CD14-positive monocyte (primary cell): ENCODE results near the gene TMEM37. TPM values are rescaled to one million over a fixed set of nuclear protein-coding genes. Genes with fewer than 3 reads are reported as not detected.

Experiments used
- DNase-seq, 3 donors: peaks; one replicate each; pipeline ENCODE4 v3.0.0-alpha.2; 2011 to 2022
- H2AFZ ChIP-seq: 2 replicates; pipeline ENCODE4 v1.6.0; 2012; ENCODE audit warnings: mild to moderate bottlenecking, low read depth, low read length, inconsistent platforms; ENCODE audit not compliant: insufficient read depth, poor library complexity, severe bottlenecking
- H3K27ac ChIP-seq, 2 donors: 1 replicate in 1 of 2; 2 replicates in 1 of 2; pipeline ENCODE4 v1.5.1; 2012 to 2013; ENCODE audit warnings: low read length in 2 of 2, control low read depth in 1 of 2, inconsistent platforms in 1 of 2, low read depth in 1 of 2, mild to moderate bottlenecking in 1 of 2
- H3K27me3 ChIP-seq, 2 donors: one replicate each; pipeline versions ENCODE4 v1.6.0 to v1.6.1; 2011 to 2013; ENCODE audit warnings: low read length in 2 of 2; ENCODE audit not compliant: control insufficient read depth in 2 of 2, insufficient read depth in 2 of 2
- H3K36me3 ChIP-seq, 2 donors: replicated peaks in 1 of 2; 1 replicate in 1 of 2; 2 replicates in 1 of 2; pipeline versions ENCODE4 v1.5.1 to v1.6.1; 2012 to 2013; ENCODE audit warnings: low read length in 2 of 2, control low read depth in 1 of 2, inconsistent platforms in 1 of 2, mild to moderate bottlenecking in 1 of 2; ENCODE audit not compliant: insufficient read depth in 2 of 2, control insufficient read depth in 1 of 2
- H3K4me1 ChIP-seq, 2 donors: 1 replicate in 1 of 2; 2 replicates in 1 of 2; pipeline versions ENCODE4 v1.5.1 to v1.6.1; 2012 to 2013; ENCODE audit warnings: low read length in 2 of 2, control low read depth in 1 of 2, inconsistent platforms in 1 of 2, mild to moderate bottlenecking in 1 of 2, moderate library complexity in 1 of 2; ENCODE audit not compliant: insufficient read depth in 2 of 2, control insufficient read depth in 1 of 2
- H3K4me2 ChIP-seq: replicated peaks from 2 replicates; pipeline ENCODE3; 2012; ENCODE audit warnings: low read length, moderate library complexity, mild to moderate bottlenecking; ENCODE audit not compliant: poor library complexity, severe bottlenecking; ENCODE audit errors: extremely low read depth
- H3K4me3 ChIP-seq, 3 experiments: fragments of 200-600 bp in 1 of 3; sonication (generic) in 1 of 3; replicated peaks in 1 of 3; 1 replicate in 2 of 3; 2 replicates in 1 of 3; pipeline ENCODE4 v1.5.1; 2011 to 2013; ENCODE audit warnings: low read length in 3 of 3, mild to moderate bottlenecking in 3 of 3, control low read depth in 2 of 3, low read depth in 2 of 3, inconsistent platforms in 1 of 3, moderate library complexity in 1 of 3
- H3K79me2 ChIP-seq: 2 replicates; pipeline ENCODE4 v1.6.0; 2012; ENCODE audit warnings: mild to moderate bottlenecking, control low read depth, inconsistent platforms, low read length, moderate library complexity; ENCODE audit not compliant: insufficient read depth
- H3K9ac ChIP-seq: 2 replicates; pipeline ENCODE4 v1.6.0; 2017; ENCODE audit warnings: low read length, mild to moderate bottlenecking; ENCODE audit not compliant: insufficient read depth, poor library complexity, severe bottlenecking
- H3K9me3 ChIP-seq, 2 donors: replicated peaks in 1 of 2; 1 replicate in 1 of 2; 2 replicates in 1 of 2; pipeline versions ENCODE4 v1.5.1 to v1.6.1; 2012 to 2013; ENCODE audit warnings: low read length in 2 of 2, control low read depth in 1 of 2; ENCODE audit not compliant: control insufficient read depth in 1 of 2, insufficient read depth in 1 of 2
- H4K20me1 ChIP-seq: 2 replicates; pipeline ENCODE4 v1.6.0; 2012; ENCODE audit warnings: mild to moderate bottlenecking, low read length, control low read depth, moderate library complexity; ENCODE audit not compliant: insufficient read depth
- H3K27ac Mint-ChIP-seq, 7 donors: one replicate each; pipeline ENCODE4 v1.8.0; 2020; ENCODE audit warnings: mild to moderate bottlenecking in 7 of 7, mixed read lengths in 7 of 7, moderate library complexity in 6 of 7, inconsistent platforms in 2 of 7
- H3K27me3 Mint-ChIP-seq, 3 donors: one replicate each; pipeline ENCODE4 v1.8.0; 2021 to 2022; ENCODE audit warnings: low read depth in 3 of 3, mild to moderate bottlenecking in 3 of 3, mixed read lengths in 3 of 3, moderate library complexity in 3 of 3, inconsistent platforms in 1 of 3
- H3K36me3 Mint-ChIP-seq, 2 donors: one replicate each; pipeline ENCODE4 v1.8.0; 2020; ENCODE audit warnings: mixed read lengths in 2 of 2, inconsistent platforms in 1 of 2, mild to moderate bottlenecking in 1 of 2
- H3K4me1 Mint-ChIP-seq: one replicate; pipeline ENCODE4 v1.8.0; 2020; ENCODE audit warnings: mild to moderate bottlenecking, mixed read lengths
- H3K4me3 Mint-ChIP-seq, 2 donors: one replicate each; pipeline ENCODE4 v1.8.0; 2020; ENCODE audit warnings: mild to moderate bottlenecking in 2 of 2, mixed read lengths in 2 of 2, moderate library complexity in 1 of 2
- H3K9me3 Mint-ChIP-seq, 7 donors: one replicate each; pipeline ENCODE4 v1.8.0; 2020 to 2022; ENCODE audit warnings: mixed read lengths in 7 of 7, mild to moderate bottlenecking in 6 of 7, moderate library complexity in 6 of 7, inconsistent platforms in 2 of 7
- CTCF ChIP-seq: fragments of 200-600 bp; IDR thresholded peaks from one replicate; pipeline ENCODE4 v1.8.0; 2022; ENCODE audit warnings: antibody characterized with exemption, mild to moderate bottlenecking
- WGBS: methylation state at CpG from one replicate; pipeline ENCODE4 v1.1.5; 2013; ENCODE audit warnings: missing lambda C conversion rate; ENCODE audit not compliant: insufficient coverage; 5-methylcytosine and 5-hydroxymethylcytosine counted together
- intact Hi-C, 2 donors: fragments of 100-400 bp; cut with micrococcal nuclease; formaldehyde crosslinking; loops; one replicate each; pipeline versions ENCODE4 v1.15.0 to v1.15.1; 2023
- polyA plus RNA-seq, 3 donors: library from polyadenylated mRNA; depleted of rRNA in 1 of 3; unstranded in 2 of 3; stranded (reverse) in 1 of 3; fragments of 300-500 nt in 2 of 3; fragments of >200 nt in 1 of 3; fragmentation: Illumina TruSeq in 2 of 3; gene quantifications; 1 replicate in 2 of 3; 2 replicates in 1 of 3; pipeline ENCODE4 v1.2.3, GENCODE V29; 2012 to 2021

TMEM37 gene
- polyA plus RNA-seq, 3 donors: not detected

GRCh38 chr2:119414894-119415293 is 16.8 kb upstream of the TMEM37 start:
- DNase-seq: no peak
- peaks cover 1% of the 10 kb centered on the region for H3K4me1 Mint-ChIP-seq
- no peaks in the 10 kb centered on the region for H3K79me2 ChIP-seq
- no peak overlapping the region for H3K27ac ChIP-seq
- no peak overlapping the region for H2AFZ ChIP-seq
- no peaks in the 10 kb centered on the region for H3K9me3 ChIP-seq
- no peak overlapping the region for H3K27ac Mint-ChIP-seq
- peaks cover 0 to 12% (median 11%) of the 10 kb centered on the region in 3 donors for H3K27me3 Mint-ChIP-seq
- peaks cover 0 to 2% (median 0%) of the 10 kb centered on the region in 7 donors for H3K9me3 Mint-ChIP-seq
- no peaks in the 10 kb centered on the region for H3K36me3 Mint-ChIP-seq
- intact Hi-C loops: no loop called here
- H3K36me3 ChIP-seq: no peaks in the 10 kb centered on the region
- no peaks in the 10 kb centered on the region for H3K4me1 ChIP-seq
- no peak overlapping the region for H3K9ac ChIP-seq
- peaks cover 0 to 3% of the 10 kb centered on the region in 2 donors for H3K27me3 ChIP-seq
- no peak for TF ChIP-seq CTCF
- H4K20me1 ChIP-seq: no peaks in the 10 kb centered on the region
- WGBS: no CpG with 5 or more reads among the region's 3 CpGs
- no peak overlapping the region for H3K4me2 ChIP-seq
- no peak overlapping the region for H3K4me3 Mint-ChIP-seq
- no peak overlapping the region for H3K4me3 ChIP-seq

- no CpG with 5 or more reads among the region's 1 CpG for WGBS
- H3K36me3 ChIP-seq: no peaks in the 10 kb centered on the region
- H3K27me3 Mint-ChIP-seq: peaks cover 0 to 12% (median 11%) of the 10 kb centered on the region in 3 donors
- no peak overlapping the region for H3K9ac ChIP-seq
- no peaks in the 10 kb centered on the region for H3K79me2 ChIP-seq
- H3K4me3 ChIP-seq: no peak overlapping the region
- no peaks in the 10 kb centered on the region for H3K9me3 ChIP-seq
- peaks cover 1% of the 10 kb centered on the region for H3K4me1 Mint-ChIP-seq
- intact Hi-C loops: no loop called here
- no peak overlapping the region for H3K27ac Mint-ChIP-seq
- H3K9me3 Mint-ChIP-seq: peaks cover 0 to 2% (median 0%) of the 10 kb centered on the region in 7 donors
- no peak for DNase-seq
- H3K4me2 ChIP-seq: no peak overlapping the region
- no peaks in the 10 kb centered on the region for H3K4me1 ChIP-seq
- TF ChIP-seq CTCF: no peak
- no peak overlapping the region for H3K27ac ChIP-seq
- H3K36me3 Mint-ChIP-seq: no peaks in the 10 kb centered on the region
- peaks cover 0 to 1% of the 10 kb centered on the region in 2 donors for H3K27me3 ChIP-seq
- H3K4me3 Mint-ChIP-seq: no peak overlapping the region
- no peak overlapping the region for H2AFZ ChIP-seq
- H4K20me1 ChIP-seq: no peaks in the 10 kb centered on the region
Measured at GRCh38 chr2:119415630-119416029, 16.0 kb upstream of the TMEM37 start.
